SIG-M5 treated with dmso at 0.1 percent for 504 hours (cell line): Measurements from ENCODE around the gene HSD17B12.
A peak's percentile ranks its signal among the peaks of the same experiment; 100 is the strongest.

Source experiments
- DNase-seq: peaks from one replicate; lab custom pipeline; 2025; ENCODE audit not compliant: unreplicated experiment; lab: John Stamatoyannopoulos, UW

HSD17B12 gene

GRCh38 chr11:43797337-43797736 lies 116.8 kb downstream of the HSD17B12 start:
- DNase-seq: no peak

GRCh38 chr11:43797866-43798265 lies 117.3 kb downstream of the HSD17B12 start:
- no peak for DNase-seq

GRCh38 chr11:43802509-43802908 lies 122.0 kb downstream of the HSD17B12 start:
- DNase-seq: no peak

GRCh38 chr11:43803766-43804165 lies 123.2 kb downstream of the HSD17B12 start:
- DNase-seq: no peak

- DNase-seq: no peak
Measured at GRCh38 chr11:43806976-43807375, 126.4 kb downstream of the HSD17B12 start.

GRCh38 chr11:43810929-43811596 lies 130.5 kb downstream of the HSD17B12 start:
- DNase-seq: no peak

GRCh38 chr11:43812471-43812870 lies 131.9 kb downstream of the HSD17B12 start:
- DNase-seq: no peak

GRCh38 chr11:43818220-43818619 lies 137.7 kb downstream of the HSD17B12 start:
- no peak for DNase-seq

- DNase-seq: no peak
Measured at GRCh38 chr11:43819926-43820325, 139.4 kb downstream of the HSD17B12 start.

GRCh38 chr11:43823316-43823715 lies 142.8 kb downstream of the HSD17B12 start:
- no peak for DNase-seq

GRCh38 chr11:43823851-43824250 lies 143.3 kb downstream of the HSD17B12 start:
- no peak for DNase-seq

- DNase-seq: peak; percentile 2
Measured at GRCh38 chr11:43825217-43825816, 144.8 kb downstream of the HSD17B12 start.

GRCh38 chr11:43830928-43831440 lies 150.4 kb downstream of the HSD17B12 start:
- DNase-seq: peak; percentile 47

GRCh38 chr11:43832536-43832935 lies 152.0 kb downstream of the HSD17B12 start:
- no peak for DNase-seq

- no peak for DNase-seq
Measured at GRCh38 chr11:43833657-43834073, 153.1 kb downstream of the HSD17B12 start.

GRCh38 chr11:43834286-43834685 lies 153.7 kb downstream of the HSD17B12 start:
- no peak for DNase-seq

- no peak for DNase-seq
Measured at GRCh38 chr11:43835104-43835503, 154.6 kb downstream of the HSD17B12 start.

GRCh38 chr11:43837879-43838278 lies 157.3 kb downstream of the HSD17B12 start:
- DNase-seq: no peak

GRCh38 chr11:43842021-43842420 lies 161.5 kb downstream of the HSD17B12 start:
- no peak for DNase-seq

- no peak for DNase-seq
Measured at GRCh38 chr11:43845816-43846215, 165.3 kb downstream of the HSD17B12 start.

GRCh38 chr11:43852057-43852636 lies 171.6 kb downstream of the HSD17B12 start:
- DNase-seq: peak; percentile 18

- DNase-seq: no peak
Measured at GRCh38 chr11:43853781-43854180, 173.2 kb downstream of the HSD17B12 start.
